ENCODE measurements around the gene JADE1.

DNA sequence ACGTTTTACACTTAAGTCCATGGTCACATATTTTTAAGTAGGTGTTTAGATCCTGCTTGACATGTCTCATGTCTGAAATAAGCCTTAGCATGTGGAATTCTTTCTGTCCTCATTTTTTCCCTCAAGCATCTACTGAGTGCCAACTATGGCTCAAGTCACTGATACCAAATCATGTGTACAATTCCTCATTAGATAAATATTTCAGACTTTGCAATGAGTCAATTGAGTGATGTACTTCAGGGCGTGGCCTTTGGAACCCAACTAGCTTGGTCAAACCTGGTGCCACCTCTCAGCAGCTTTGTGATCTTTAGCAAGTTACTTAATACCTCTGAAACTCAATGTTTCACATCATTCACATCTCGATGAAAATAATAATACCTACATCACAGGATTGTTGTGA, 12.6 kb upstream of the JADE1 start:
- TF ChIP-seq, protein P1, sequence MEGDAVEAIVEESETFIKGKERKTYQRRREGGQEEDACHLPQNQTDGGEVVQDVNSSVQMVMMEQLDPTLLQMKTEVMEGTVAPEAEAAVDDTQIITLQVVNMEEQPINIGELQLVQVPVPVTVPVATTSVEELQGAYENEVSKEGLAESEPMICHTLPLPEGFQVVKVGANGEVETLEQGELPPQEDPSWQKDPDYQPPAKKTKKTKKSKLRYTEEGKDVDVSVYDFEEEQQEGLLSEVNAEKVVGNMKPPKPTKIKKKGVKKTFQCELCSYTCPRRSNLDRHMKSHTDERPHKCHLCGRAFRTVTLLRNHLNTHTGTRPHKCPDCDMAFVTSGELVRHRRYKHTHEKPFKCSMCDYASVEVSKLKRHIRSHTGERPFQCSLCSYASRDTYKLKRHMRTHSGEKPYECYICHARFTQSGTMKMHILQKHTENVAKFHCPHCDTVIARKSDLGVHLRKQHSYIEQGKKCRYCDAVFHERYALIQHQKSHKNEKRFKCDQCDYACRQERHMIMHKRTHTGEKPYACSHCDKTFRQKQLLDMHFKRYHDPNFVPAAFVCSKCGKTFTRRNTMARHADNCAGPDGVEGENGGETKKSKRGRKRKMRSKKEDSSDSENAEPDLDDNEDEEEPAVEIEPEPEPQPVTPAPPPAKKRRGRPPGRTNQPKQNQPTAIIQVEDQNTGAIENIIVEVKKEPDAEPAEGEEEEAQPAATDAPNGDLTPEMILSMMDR (IDR thresholded peaks at IDR 0.05; ENCODE audit: insufficient read depth, low read length), result no peak
- TF ChIP-seq POLR2AphosphoS5 (IDR thresholded peaks at IDR 0.05; ENCODE audit: low read depth), result no peak

Data from HL-60 (cell line).